ENCODE data around the gene KDM2A.

GRCh38 chr11:67072295-67072694 lies 46.8 kb upstream of the KDM2A start:
- TF ChIP-seq POLR2AphosphoS5 (IDR thresholded peaks at IDR 0.05; ENCODE audit: low read depth, low read length): no peak
- no peak for TF ChIP-seq POLR2A (IDR thresholded peaks at IDR 0.05; ENCODE audit: low read depth, low read length)
- no peak for TF ChIP-seq TAF1 (IDR thresholded peaks at IDR 0.05; ENCODE audit: borderline replicate concordance, low read depth, low read length)
